ENCODE results near the gene LRRC8C.

DNA sequence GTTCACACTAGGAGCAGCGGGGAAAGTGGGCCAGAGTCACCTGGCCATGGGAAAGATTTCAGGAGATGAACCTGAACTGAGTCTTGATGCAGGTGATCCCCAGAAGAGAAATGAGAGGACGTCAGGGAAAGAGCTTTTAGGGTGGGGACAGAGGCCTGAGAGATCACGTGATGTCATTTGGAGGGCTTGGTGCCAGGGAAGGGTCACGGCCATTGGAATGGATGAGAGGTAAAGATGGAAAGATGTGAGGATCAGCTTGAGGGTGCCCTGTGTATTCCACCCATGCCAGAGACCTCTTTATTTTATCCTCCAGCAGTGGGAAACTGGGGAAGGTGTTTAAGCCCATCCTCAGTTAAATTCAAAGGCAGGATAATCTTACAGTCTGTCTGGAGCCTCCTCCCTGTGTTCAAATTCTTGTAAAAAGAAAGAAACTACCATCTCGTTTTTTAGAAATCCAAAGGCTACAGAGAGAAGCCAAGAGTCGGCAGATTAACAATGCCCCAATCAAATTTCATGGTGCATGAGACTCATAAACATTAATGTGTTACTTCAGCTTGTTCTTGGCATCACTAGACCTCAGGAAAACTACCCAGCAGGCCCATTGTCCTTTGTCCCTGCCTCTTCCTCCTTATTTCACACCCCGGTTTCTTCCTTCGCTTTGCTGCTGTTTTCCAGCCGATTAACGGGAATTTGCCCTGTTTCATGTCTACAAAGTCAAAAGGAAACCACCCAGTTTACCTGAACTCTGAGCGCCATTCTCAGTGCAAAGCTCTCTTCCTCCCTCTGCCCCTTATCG lies 94.8 kb downstream of the LRRC8C start:
- TF ChIP-seq EZH2 (IDR thresholded peaks at IDR 0.05) (no peak), POLR2AphosphoS5 (IDR thresholded peaks at IDR 0.05; ENCODE audit: borderline replicate concordance, low read depth, low read length) (no peak)
